Stimulated activated CD4-positive, alpha-beta T cell treated with anti-CD3 and anti-CD28 coated beads, TNF-alpha, amount 100 ng/mL, for 24 hours (primary cell): ENCODE data around the gene PPP1R12B.
"Not testable (repeated sequence)": the region's sequence is repeated elsewhere in the genome, so short reads cannot be mapped to it uniquely, and the experiment has no call there.

Experiments
- DNase-seq, 3 experiments: peaks; one replicate each; pipeline ENCODE4 v3.0.0-alpha.2; 2020; ENCODE audit warnings: low read depth in 3 of 3

The PPP1R12B gene

DNA sequence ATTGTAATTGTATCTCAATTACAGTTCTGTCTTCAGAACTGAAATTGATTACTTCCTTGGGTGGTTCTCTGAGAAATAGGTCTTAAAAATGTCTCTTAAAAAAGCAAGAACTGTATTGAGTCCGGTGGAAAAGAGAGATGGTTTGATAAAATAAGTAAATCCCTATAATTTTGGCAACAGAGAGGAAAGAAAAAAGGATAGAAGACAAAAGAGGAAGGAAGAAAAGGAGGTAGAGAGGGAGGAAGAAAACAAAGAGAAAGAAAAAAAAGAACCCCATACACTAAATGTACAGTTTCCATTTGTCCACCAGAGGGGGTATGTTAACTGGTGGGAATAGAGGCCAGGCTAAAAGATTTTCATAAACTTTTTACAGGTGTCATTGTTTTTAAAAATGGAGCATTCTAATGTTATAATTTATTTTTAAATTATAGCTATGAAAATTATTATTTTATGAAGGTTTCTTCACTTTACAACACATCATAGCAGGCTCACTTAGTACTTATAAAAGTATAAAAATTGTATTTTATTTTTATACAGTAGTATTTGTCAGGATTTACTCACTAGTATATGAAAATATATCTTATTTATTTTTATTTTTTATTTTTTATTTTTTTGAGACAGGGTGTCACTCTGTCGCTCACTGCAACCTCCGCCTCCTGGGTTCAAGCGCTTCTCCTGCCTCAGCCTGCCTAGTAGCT, 4.7 kb upstream of the PPP1R12B start:
- no peak for DNase-seq

DNA sequence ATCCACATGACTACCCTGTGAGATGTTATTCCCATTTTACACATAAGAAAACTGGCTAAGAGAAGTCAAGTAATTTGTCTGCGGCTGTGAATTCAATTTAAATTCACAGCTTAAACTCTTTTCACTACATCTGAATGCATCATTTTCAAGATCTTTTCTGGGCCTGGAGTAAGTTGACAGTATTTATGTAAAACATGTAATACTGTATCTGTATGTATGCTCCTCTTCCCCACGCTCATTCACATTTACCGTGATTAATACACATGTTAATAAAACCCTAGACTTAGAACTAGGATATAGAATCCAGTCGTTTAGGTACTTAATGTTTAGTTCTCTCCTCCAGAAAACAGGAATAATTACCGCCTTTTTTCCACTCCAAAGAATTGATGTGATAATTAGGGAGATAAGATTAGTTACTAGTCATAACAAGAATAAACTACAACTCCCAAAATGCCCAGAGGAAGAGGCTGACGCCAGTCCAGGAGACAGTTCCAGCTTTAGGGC, 442 bp upstream of the PPP1R12B start:
- DNase-seq = no peak

DNA sequence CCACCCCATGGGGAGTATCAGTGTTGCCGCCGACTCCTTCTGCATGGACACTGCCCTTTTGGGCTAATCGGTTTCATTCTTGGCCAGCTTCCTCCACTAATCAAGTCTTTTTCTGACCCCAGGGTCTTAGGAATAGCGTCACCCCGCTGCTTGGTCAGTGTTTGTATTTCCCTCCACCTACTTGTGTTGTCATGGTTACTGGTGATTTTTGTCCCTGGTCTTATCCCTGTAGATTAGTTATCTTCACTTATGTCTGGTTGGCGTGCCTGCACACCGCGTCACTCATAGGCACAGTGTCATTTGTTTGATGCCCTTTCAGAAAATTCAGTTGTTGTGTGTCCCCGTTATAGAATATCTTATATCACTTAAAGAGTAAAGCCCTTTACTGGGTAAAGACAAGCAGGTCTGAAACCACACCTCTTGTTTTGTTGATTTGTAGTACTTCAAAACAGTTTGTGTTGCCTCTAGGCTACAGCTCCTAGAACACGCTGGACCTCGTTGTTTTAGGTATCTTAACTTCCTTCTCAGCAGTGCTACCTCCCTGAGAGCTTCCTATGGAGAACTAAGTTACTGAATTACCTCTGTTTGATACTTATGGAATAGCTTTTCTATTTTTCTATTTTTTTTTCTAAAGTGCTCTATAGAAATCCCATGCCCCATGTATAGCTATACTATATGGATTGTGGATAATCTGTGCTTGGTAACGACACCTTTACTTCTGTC, 868 bp downstream of the PPP1R12B start:
- DNase-seq = no peak

DNA sequence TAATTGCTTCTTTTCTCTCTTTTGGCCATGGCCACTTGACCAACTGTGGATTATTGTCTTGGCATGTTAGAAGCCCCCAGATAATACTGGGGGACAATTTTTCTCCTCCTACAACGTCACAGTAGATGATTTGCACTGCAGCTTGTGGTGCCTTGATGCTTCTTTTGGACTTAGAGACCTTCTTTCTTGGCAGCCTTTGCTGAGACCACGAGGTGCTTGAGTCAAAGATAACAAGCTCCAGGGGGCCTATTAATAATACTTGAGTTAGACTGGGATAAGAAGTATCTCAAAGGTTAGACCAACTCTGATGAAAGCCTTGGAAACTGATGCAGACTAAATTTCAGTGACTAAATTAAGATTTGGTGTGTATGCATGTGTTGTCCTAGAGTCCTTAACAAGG, 3.2 kb downstream of the PPP1R12B start:
- no peak for DNase-seq

DNA sequence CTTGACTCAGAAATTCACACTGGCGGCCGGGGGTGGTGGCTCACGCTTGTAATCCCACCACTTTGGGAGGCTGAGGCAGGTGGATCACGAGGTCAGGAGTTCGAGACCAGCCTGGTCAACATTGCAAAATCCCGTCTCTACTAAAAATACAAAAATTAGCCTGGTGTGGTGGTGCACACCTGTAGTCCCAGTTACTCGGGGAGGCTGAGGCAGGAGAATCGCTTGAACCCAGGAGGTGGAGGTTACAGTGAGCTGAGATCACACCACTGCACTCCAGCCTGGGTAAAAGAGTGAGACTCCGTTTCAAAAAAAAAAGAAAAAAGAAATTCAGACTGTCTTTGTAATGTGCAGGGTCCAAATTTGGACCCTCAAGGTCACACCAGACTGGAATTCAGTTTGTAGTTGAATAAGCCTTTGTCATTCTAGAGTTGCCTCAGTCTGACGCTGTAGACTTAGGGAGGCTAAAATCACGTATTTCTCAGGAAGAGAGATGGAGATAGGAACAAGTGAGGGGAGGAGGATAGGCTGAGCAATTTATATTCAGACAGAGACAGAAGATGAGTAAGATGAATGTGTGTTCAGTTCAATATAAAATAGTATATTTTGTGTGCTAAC, 4.2 kb downstream of the PPP1R12B start:
- DNase-seq = not testable (repeated sequence)

DNA sequence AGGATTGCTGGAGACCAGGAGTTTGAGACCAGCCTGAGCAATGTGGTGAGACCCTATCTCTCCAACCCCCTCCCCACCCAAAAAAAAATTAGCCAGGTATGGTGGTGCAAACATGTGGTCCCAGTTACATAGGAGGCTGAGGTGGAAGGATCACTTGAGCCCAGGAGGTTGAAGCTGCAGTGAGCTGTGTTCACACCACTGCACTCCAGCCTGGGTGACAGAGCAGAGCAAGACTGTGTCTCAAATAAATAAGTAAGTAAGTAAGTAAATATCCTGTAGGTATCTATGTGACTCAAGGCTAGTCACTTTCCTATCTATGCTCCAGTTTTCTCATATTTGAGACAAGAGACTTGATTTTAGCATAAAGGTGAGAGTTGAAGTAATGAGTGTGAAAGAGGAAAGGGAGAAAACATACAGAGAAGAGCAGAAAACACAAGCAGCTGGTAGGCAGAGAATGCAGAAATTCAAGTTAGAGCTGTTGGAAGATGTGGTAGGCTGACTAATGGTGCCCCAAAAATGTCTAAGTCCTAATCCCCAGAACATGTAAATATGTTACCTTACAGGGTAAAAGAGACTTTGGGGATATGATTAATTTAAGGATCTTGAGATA, 7.5 kb downstream of the PPP1R12B start:
- DNase-seq = no peak

DNA sequence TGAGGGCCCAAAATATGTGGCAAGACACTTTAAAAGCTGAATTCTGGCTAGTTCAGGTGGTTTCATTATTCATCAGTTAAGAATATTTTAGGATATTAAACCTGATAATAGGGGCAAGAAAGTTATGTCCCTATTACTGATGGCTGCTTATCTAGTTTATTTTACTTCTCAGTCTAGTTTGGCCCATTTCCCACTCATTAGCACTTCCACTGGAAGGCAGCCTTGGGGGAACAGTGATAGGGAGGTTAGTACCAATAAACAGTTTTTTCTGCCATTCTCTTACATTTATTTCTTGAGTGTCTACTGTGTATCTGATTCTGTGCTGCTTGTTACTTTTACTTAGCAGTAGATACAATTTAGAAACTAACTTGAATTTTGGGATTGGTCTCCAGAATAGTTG, 9.0 kb downstream of the PPP1R12B start:
- no peak for DNase-seq

DNA sequence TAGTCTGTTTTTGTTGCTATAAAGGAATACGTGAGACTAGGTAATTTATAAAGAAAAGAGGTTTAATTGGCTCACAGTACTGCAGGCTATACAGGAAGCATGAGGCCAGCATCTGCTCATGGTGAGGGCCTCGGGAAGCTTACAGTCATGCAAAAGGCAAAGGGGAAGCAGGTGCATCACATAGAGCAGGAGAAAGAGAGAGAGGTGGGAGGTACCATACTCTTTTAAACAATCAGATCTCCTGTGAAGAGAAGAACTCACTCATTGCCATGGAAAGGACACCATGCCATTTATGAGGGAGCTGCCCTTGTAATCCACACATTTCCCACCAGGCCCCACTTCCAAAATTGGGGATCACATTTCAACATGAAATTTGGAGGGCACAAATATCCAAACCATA, 12.7 kb downstream of the PPP1R12B start:
- no peak for DNase-seq

DNA sequence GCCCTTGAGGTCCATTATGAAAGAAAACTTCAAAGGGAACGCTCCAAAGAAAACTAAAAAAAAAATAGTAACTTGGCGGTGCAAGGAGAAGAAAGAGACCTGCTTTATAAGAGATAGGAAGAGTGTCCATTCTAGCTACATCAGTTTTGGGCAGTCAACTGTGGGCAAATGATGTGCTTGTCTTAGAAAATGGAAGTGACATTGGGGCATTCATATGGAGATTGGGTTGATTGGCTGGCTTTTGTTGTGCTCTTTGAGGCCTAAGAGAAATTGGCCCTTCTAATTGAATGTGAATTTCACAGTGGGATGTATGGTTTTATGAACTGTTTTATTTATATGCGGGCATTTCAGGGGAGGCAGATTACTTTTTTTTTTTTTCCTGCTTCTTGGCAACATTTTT, 13.2 kb downstream of the PPP1R12B start:
- DNase-seq = no peak

DNA sequence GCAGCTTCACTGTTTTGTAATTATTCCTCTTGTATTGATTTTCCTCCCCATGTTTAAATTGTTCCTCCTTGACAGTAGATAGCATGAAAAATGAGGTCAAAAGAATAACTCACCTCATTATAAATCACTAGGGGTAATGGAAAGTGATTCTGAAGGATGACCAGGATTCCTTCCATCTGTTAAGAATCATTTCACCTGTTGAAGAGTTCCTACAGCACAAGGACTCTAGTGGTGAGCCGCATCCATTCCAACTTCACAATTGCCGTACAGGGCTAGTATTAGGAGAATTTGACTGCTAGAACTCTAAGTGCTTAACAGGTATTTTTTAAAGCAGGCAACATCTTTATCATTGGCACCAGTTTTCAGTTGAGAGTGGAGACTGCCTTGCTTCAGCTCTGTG, 13.7 kb downstream of the PPP1R12B start:
- no peak for DNase-seq

DNA sequence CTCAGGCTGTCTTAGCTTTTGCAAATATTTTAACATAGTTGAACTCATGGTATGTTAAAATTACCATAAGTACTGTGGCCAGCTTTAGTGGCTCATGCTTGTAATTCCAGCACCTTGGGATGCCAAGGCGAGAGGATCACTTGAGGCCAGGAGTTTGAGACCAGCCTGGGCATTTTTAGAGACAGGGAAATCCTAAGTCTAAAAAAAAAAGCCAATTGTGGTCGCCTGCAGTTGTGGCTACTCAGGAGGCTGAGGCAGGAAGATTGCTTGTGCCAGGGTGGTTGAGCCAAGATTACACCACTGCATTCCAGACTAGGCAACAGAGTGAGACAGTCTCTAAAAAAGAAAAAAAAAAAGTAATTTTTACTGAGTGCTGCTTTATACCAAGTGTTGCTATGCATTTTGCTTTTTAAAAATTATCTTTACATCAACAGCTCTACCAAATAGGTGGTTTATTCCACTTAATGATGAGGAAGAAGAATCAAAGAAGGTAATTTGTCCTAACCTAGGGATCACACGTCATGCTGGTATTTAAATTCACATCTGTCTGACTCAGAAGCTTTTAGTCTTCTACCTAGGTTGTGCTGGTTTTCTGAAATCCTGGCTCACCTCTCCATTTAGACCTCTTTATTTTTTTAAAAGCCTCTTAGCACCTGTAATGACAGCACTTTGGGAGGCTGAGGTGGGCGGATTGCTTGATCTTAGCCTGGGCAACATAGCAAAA, 16.8 kb downstream of the PPP1R12B start:
- no peak for DNase-seq

DNA sequence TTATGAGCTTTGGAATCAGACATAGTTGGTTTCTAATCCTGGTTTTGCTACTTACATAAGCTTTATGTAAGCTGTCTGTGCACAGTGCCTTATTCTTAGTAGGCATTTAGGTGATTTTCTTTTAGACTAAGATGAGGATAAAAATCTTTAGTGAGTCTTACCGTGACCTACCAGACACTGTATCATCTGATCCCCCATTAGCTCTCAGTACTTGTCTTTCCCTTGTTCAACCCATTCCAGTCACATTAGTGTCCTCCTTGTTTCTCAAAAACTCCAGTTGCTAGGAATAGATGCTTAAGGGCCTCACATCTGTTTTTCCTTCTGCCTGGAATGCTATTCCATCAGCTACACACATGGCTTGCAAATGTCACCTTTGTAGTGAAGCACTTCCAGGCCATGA, 18.8 kb downstream of the PPP1R12B start:
- DNase-seq = no peak

DNA sequence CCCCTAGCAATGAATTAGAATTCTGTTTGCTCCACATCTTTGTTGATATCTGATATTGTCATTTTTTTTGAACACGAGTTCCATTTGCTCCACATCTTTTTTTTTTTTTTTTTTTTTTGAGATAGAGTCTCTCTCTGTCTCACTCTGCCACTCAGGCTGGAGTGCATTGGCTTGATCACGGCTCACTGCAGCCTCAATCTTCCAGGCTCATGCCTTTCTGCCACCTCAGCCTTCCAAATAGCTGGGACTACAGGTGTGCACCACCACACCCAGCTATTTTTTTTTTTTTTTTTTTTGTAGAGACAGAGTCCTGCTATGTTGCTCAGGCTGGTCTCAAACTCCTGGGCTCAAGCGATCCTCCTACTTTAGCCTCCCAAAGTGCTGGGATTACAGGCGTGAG, 22.4 kb downstream of the PPP1R12B start:
- not testable (repeated sequence) for DNase-seq

DNA sequence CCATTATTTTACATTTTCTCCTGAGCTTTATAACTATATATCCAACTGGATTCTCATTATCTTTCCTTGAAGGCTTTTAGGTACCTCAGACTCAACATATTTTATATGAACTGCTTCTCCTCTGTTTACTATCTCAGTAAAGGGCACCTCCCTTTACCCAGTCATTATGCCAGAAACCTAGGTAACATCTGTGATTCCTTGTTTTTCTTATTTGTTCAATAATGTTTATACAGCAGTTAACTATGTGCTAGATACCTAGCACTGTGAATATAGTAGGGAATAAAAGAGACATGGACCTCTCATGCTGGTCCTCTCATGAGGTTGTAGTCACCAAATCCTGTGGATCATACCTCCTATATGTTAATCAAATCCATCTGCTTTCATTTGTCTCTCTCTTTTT, 25.6 kb downstream of the PPP1R12B start:
- no peak for DNase-seq

DNA sequence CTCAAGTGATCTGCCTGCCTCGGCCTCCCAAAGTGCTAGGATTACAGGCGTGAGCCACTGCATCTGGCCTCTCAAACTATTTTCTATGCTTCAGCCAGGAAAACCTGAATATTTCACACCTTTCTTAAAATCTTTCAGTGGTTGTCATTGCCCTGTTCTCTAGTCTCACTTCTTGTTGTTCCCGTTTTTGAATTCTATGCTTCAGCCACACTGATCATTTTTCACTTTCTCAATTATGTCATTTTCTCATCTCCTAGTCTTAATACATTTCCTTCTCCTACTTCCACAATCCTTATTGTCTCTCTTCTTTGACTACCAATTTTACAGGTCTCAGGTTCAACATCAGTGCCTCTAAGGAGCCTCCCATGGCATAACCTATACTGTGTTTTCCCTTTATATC, 26.7 kb downstream of the PPP1R12B start:
- not testable (repeated sequence) for DNase-seq

DNA sequence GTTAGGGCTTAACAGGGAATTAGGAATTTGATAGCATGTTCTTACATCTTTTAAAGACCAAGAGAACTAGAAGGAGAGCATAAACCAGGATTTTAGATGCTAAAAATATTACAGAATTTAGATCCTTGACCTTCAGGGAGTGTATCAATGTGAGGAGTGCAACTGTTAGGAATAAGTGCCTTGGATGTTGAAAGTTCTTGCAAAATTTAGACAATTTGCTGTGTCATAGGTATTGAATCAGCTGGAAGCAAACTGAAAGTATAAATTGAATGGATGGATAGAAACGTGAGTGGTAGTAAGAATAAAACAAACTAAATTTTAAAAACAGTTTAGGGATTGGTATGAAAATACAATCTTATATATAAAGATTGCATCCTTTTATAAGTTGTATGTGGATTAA, 27.7 kb downstream of the PPP1R12B start:
- no peak for DNase-seq

DNA sequence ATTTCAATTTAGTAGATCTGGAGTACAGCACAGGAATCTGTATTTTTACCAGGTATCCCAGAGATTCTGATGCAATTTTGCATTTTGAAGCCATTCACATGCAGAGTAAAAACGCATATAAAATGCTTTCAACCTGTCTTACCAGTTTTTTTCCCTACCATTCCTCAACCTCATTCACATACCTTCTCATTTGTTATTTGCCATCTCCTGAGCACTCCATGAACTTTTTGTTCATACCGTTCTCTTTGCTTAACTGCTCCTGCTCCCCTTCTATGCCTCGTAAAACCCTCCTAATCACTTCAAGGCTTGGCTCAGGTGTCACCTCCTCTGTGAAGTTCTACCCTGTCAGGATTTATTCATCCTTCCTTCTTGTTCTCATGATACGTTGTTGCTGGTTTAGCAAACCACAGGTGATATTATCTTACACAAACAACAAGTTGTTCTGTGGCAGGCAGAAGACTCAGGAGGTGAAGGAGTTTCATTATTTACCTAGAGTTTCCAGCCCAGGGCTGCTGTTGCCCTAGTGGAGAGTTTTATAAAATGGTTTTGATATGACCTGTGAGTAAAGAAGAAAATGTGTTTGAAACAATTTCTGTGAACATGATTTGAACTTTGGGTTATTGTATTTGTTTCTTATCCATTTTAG, 31.5 kb downstream of the PPP1R12B start:
- DNase-seq = not testable (repeated sequence)

DNA sequence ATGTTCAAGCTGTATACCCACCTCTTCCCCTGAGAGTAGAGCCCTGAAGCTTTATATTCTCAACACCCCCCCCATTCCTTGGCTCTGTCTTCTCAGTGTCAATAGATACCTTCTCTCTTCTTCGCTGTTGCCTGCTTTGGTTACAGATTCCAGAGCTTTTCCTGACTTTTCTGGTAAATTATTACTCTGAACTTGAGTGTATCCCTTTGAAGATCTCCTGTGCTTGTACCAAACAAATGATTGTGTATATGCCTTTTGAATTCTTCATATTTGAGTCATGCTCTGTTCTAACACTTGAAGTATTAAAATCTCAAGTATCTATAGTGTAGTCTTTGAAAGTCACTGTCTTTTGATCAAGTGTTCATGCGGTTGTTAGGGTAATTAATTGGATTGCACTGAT, 32.0 kb downstream of the PPP1R12B start:
- DNase-seq = not testable (repeated sequence)

DNA sequence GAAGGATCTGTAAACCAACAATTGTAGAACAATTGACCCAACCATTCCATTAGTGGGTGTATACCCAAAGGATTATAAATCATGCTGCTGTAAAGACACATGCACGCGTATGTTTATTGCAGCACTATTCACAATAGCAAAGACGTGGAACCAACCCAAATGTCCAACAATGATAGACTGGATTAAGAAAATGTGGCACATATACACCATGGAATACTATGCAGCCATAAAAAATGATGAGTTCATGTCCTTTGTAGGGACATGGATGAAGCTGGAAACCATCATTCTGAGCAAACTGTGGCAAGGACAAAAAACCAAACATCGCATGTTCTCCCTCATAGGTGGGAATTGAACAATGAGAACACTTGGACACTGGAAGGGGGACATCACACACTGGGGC, 33.4 kb downstream of the PPP1R12B start:
- not testable (repeated sequence) for DNase-seq

DNA sequence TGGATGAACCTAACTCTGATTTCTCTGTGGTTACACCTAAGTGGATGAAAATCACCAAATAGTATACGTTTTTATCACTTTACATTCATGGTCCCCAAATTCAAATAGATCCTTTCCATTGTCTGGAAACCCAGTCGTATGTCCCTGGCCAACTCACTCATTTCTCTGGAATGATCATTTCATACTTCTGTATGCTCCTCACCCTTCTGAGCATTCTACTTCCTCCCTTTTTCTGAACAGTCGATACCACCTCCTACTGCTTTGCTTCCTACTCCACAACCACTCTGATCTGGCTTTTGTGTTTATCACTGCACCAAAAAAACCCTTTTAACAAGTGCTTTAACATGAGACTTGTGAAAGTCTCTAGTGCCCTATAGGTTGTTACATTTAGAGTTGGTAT, 47.3 kb downstream of the PPP1R12B start:
- DNase-seq = not testable (repeated sequence)

DNA sequence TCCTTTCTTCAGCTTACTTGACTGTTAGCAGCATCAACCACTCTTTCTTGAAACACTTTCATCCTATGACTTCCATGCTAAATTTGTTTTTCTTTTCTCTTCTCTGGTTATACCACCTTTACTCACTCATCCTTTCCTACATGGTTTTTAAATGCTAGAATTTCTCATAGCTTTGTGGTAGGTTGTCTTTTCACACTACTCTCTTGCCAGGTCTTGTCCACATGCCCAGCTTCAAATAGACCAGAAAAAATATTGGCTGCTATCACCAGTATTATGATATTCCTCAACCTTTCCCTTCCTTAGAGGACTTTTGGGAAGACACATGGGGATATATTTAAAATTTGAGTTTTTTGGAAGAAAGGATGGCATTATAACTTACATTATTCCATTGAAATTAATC, 48.8 kb downstream of the PPP1R12B start:
- no peak for DNase-seq
